ENCODE data around the gene UGT1A7.

Gene UGT1A7

GRCh38 chr2:233680361-233681045 lies 1.2 kb upstream of the UGT1A7 start:
- Histone ChIP-seq H3K79me2 (ENCODE audit: low read length) (no peaks in the 10 kb centered on the region), H3K4me2 (ENCODE audit: low read length) (no peak overlapping the region), H3K36me3 (replicated peaks; ENCODE audit: low read depth, low read length) (no peaks in the 10 kb centered on the region), H2AFZ (ENCODE audit: low read depth, low read length) (no peak overlapping the region), H3K27ac (ENCODE audit: low read length) (no peak overlapping the region), H4K20me1 (ENCODE audit: insufficient read depth, low read length) (no peaks in the 10 kb centered on the region), H3K9ac (ENCODE audit: low read length) (no peak overlapping the region), H3K4me3 (ENCODE audit: low read length) (no peak overlapping the region), H3K4me1 (ENCODE audit: low read length) (no peaks in the 10 kb centered on the region), H3K27me3 (ENCODE audit: low read depth, low read length) (no peaks in the 10 kb centered on the region), H3K9me3 (ENCODE audit: insufficient read depth, low read length) (no peaks in the 10 kb centered on the region)
- TF ChIP-seq CTCF (IDR thresholded peaks at IDR 0.05; ENCODE audit: low read depth, low read length): no peak

- Histone ChIP-seq H3K27ac (ENCODE audit: low read length) (no peak overlapping the region), H3K4me3 (ENCODE audit: low read length) (no peak overlapping the region), H3K79me2 (ENCODE audit: low read length) (no peaks in the 10 kb centered on the region), H3K9ac (ENCODE audit: low read length) (no peak overlapping the region), H3K4me2 (ENCODE audit: low read length) (no peak overlapping the region), H3K9me3 (ENCODE audit: insufficient read depth, low read length) (no peaks in the 10 kb centered on the region), H3K4me1 (ENCODE audit: low read length) (no peaks in the 10 kb centered on the region), H2AFZ (ENCODE audit: low read depth, low read length) (no peak overlapping the region), H3K36me3 (replicated peaks; ENCODE audit: low read depth, low read length) (no peaks in the 10 kb centered on the region), H4K20me1 (ENCODE audit: insufficient read depth, low read length) (no peaks in the 10 kb centered on the region), H3K27me3 (ENCODE audit: low read depth, low read length) (no peaks in the 10 kb centered on the region)
- TF ChIP-seq EZH2phosphoT487 (IDR thresholded peaks at IDR 0.05; ENCODE audit: low read depth): no peak
- no peak for TF ChIP-seq CTCF (IDR thresholded peaks at IDR 0.05; ENCODE audit: low read depth, low read length)
These were observed 2.9 kb downstream of the UGT1A7 start for GRCh38 chr2:233684640-233685039.

- Histone ChIP-seq H3K36me3 (replicated peaks; ENCODE audit: low read depth, low read length) (no peaks in the 10 kb centered on the region), H3K4me1 (ENCODE audit: low read length) (no peaks in the 10 kb centered on the region), H3K27me3 (ENCODE audit: low read depth, low read length) (no peaks in the 10 kb centered on the region), H3K79me2 (ENCODE audit: low read length) (no peaks in the 10 kb centered on the region), H3K4me2 (ENCODE audit: low read length) (no peak overlapping the region), H3K9me3 (ENCODE audit: insufficient read depth, low read length) (no peaks in the 10 kb centered on the region), H3K9ac (ENCODE audit: low read length) (no peak overlapping the region), H3K27ac (ENCODE audit: low read length) (no peak overlapping the region), H2AFZ (ENCODE audit: low read depth, low read length) (no peak overlapping the region), H3K4me3 (ENCODE audit: low read length) (no peak overlapping the region), H4K20me1 (ENCODE audit: insufficient read depth, low read length) (no peaks in the 10 kb centered on the region)
- TF ChIP-seq CTCF (IDR thresholded peaks at IDR 0.05; ENCODE audit: low read depth, low read length) (no peak), EZH2phosphoT487 (IDR thresholded peaks at IDR 0.05; ENCODE audit: low read depth) (no peak)
These were observed 5.2 kb downstream of the UGT1A7 start for GRCh38 chr2:233686928-233687327.

GRCh38 chr2:233688341-233688740 lies 6.6 kb downstream of the UGT1A7 start:
- H3K36me3 ChIP-seq (replicated peaks; ENCODE audit: low read depth, low read length): no peaks in the 10 kb centered on the region
- TF ChIP-seq EZH2phosphoT487 (IDR thresholded peaks at IDR 0.05; ENCODE audit: low read depth) (no peak), CTCF (IDR thresholded peaks at IDR 0.05; ENCODE audit: low read depth, low read length) (no peak)
- no peaks in the 10 kb centered on the region for H3K27me3 ChIP-seq (ENCODE audit: low read depth, low read length)
- H3K4me2 ChIP-seq (ENCODE audit: low read length): no peak overlapping the region
- H3K4me1 ChIP-seq (ENCODE audit: low read length): no peaks in the 10 kb centered on the region
- no peak overlapping the region for H3K27ac ChIP-seq (ENCODE audit: low read length)
- H3K9ac ChIP-seq (ENCODE audit: low read length): no peak overlapping the region
- H3K9me3 ChIP-seq (ENCODE audit: insufficient read depth, low read length): no peaks in the 10 kb centered on the region
- H3K79me2 ChIP-seq (ENCODE audit: low read length): no peaks in the 10 kb centered on the region
- H3K4me3 ChIP-seq (ENCODE audit: low read length): no peak overlapping the region
- no peaks in the 10 kb centered on the region for H4K20me1 ChIP-seq (ENCODE audit: insufficient read depth, low read length)
- H2AFZ ChIP-seq (ENCODE audit: low read depth, low read length): no peak overlapping the region
